OCI-LY1 (cell line): ENCODE measurements around the gene CFAP298.

Experiments used
- H2AFZ ChIP-seq: fragments of 200-600 bp; sonication (generic), shearing (Covaris generic); 2 replicates; pipeline ENCODE4 v1.6.0; 2014; ENCODE audit warnings: antibody characterized with exemption, mild to moderate bottlenecking, low read length
- H3F3A ChIP-seq: fragments of 200-600 bp; sonication (generic), shearing (Covaris generic); 2 replicates; pipeline ENCODE4 v1.6.0; 2014; ENCODE audit warnings: mild to moderate bottlenecking, antibody characterized with exemption, low read length, moderate library complexity; ENCODE audit not compliant: insufficient read depth
- H3K27ac ChIP-seq: fragments of 200-600 bp; sonication (generic); 2 replicates; pipeline ENCODE4 v1.5.1; 2014; ENCODE audit warnings: low read length, mixed run types, mild to moderate bottlenecking, low read depth; ENCODE audit not compliant: poor library complexity, severe bottlenecking
- H3K27me3 ChIP-seq: fragments of 200-600 bp; sonication (generic); 2 replicates; pipeline ENCODE4 v1.6.0; 2014; ENCODE audit warnings: antibody characterized with exemption, mild to moderate bottlenecking, low read length, moderate library complexity; ENCODE audit not compliant: insufficient read depth
- H3K36me3 ChIP-seq: fragments of 200-600 bp; sonication (generic); 2 replicates; pipeline ENCODE4 v1.6.1; 2014; ENCODE audit warnings: mild to moderate bottlenecking, antibody characterized with exemption, low read length, moderate library complexity, mixed read lengths; ENCODE audit not compliant: insufficient read depth
- H3K4me1 ChIP-seq: fragments of 200-600 bp; sonication (generic); 2 replicates; pipeline ENCODE4 v1.5.1; 2014; ENCODE audit warnings: mild to moderate bottlenecking, low read length, moderate library complexity; ENCODE audit not compliant: insufficient read depth, severe bottlenecking
- H3K4me2 ChIP-seq: fragments of 200-600 bp; sonication (generic), shearing (Covaris generic); 2 replicates; pipeline ENCODE4 v1.6.1; 2014; ENCODE audit warnings: low read length
- H3K4me3 ChIP-seq: fragments of 200-600 bp; sonication (generic); 2 replicates; pipeline ENCODE4 v1.5.1; 2014; ENCODE audit warnings: low read length, low read depth, mild to moderate bottlenecking, mixed read lengths; ENCODE audit not compliant: poor library complexity, severe bottlenecking
- H3K79me2 ChIP-seq: fragments of 200-600 bp; shearing (Covaris generic); 2 replicates; pipeline ENCODE4 v1.6.1; 2016; ENCODE audit warnings: mixed run types, low read length, mixed read lengths; ENCODE audit not compliant: insufficient read depth
- H3K9ac ChIP-seq: fragments of 200-600 bp; sonication (generic), shearing (Covaris generic); 2 replicates; pipeline ENCODE4 v1.6.1; 2014; ENCODE audit warnings: mild to moderate bottlenecking, low read length, mixed read lengths
- H3K9me2 ChIP-seq: fragments of 200-600 bp; sonication (generic), shearing (Covaris generic); 2 replicates; pipeline ENCODE4 v1.6.1; 2014; ENCODE audit warnings: low read depth, mild to moderate bottlenecking, low read length, mixed read lengths
- H3K9me3 ChIP-seq: fragments of 200-600 bp; shearing (Covaris generic); 2 replicates; pipeline ENCODE4 v1.6.1; 2014; ENCODE audit warnings: low read length, mixed read lengths
- H4K20me1 ChIP-seq: fragments of 200-600 bp; sonication (generic), shearing (Covaris generic); 2 replicates; pipeline ENCODE4 v1.6.0; 2016; ENCODE audit warnings: mild to moderate bottlenecking, low read length; ENCODE audit not compliant: insufficient read depth
- EZH2 ChIP-seq: fragments of 200-600 bp; sonication (generic), shearing (Covaris generic); IDR thresholded peaks from 2 replicates; pipeline ENCODE4 v1.8.0; 2017; ENCODE audit warnings: borderline replicate concordance, mixed run types, mild to moderate bottlenecking, antibody characterized with exemption, low read length, moderate library complexity, mixed read lengths
- TF ChIP-seq, protein P1 (sequence below): fragments of 200-600 bp; sonication (generic), shearing (Covaris generic); IDR thresholded peaks from 2 replicates; pipeline ENCODE4 v1.5.1; 2017; ENCODE audit warnings: mild to moderate bottlenecking, antibody characterized with exemption, low read length, moderate library complexity, mixed read lengths

Gene CFAP298

DNA sequence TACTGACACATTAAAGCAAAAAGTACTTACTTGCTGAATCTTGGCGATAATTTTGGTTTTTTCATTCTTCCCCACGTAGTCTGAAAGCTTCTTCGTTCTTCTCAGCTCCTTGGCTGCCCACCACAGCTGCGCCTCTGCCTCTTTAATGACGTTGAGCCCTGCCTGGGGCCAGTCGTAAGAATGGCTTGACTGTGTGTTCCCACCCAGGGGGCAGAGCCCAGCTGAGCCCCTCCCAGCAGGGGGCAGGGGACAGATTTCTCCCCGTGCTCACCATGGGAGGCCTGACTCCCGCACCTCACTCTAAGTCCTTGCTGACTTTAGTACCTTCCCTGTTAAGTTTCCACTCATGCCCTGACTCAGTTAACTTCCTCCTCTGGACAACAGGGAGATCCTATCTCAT lies 9.0 kb downstream of the CFAP298 start:
- peaks cover 82% of the 10 kb centered on the region for H3K36me3 ChIP-seq
- H4K20me1 ChIP-seq, result no peaks in the 10 kb centered on the region
- no peak overlapping the region for H3K4me2 ChIP-seq
- no peak overlapping the region for H3K9ac ChIP-seq
- H3K79me2 ChIP-seq, result no peaks in the 10 kb centered on the region
- H3K9me3 ChIP-seq, result no peaks in the 10 kb centered on the region
- H3K4me1 ChIP-seq, result peaks cover 8% of the 10 kb centered on the region
- no peaks in the 10 kb centered on the region for H3F3A ChIP-seq
- H2AFZ ChIP-seq, result no peak overlapping the region
- no peak overlapping the region for H3K4me3 ChIP-seq
- no peak overlapping the region for H3K27ac ChIP-seq
- TF ChIP-seq, protein P1, sequence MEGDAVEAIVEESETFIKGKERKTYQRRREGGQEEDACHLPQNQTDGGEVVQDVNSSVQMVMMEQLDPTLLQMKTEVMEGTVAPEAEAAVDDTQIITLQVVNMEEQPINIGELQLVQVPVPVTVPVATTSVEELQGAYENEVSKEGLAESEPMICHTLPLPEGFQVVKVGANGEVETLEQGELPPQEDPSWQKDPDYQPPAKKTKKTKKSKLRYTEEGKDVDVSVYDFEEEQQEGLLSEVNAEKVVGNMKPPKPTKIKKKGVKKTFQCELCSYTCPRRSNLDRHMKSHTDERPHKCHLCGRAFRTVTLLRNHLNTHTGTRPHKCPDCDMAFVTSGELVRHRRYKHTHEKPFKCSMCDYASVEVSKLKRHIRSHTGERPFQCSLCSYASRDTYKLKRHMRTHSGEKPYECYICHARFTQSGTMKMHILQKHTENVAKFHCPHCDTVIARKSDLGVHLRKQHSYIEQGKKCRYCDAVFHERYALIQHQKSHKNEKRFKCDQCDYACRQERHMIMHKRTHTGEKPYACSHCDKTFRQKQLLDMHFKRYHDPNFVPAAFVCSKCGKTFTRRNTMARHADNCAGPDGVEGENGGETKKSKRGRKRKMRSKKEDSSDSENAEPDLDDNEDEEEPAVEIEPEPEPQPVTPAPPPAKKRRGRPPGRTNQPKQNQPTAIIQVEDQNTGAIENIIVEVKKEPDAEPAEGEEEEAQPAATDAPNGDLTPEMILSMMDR, result no peak
- no peak for TF ChIP-seq EZH2
- no peaks in the 10 kb centered on the region for H3K9me2 ChIP-seq
- H3K27me3 ChIP-seq, result no peaks in the 10 kb centered on the region

DNA sequence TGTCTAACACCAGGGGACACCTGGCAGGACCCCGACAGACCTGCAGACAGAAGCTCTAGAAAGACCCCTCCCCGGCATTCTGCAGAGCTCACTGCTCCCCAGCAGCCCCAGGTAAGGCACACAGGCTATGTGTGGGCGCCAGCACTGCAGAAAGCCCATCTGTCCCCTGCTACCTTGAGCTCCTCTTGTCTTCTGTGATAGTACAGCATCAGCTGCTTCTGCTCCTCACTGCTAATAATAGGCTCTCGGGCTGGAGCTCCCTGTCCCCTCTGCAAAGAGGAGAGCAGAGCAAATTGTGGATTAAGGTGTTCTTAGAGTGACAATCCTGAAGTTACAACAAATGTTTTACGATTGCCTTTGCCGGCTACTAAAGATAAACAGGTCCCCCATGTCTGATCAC lies 10.1 kb downstream of the CFAP298 start:
- no peak for TF ChIP-seq EZH2
- TF ChIP-seq, protein P1, result no peak
- peaks cover 73% of the 10 kb centered on the region for H3K36me3 ChIP-seq

DNA sequence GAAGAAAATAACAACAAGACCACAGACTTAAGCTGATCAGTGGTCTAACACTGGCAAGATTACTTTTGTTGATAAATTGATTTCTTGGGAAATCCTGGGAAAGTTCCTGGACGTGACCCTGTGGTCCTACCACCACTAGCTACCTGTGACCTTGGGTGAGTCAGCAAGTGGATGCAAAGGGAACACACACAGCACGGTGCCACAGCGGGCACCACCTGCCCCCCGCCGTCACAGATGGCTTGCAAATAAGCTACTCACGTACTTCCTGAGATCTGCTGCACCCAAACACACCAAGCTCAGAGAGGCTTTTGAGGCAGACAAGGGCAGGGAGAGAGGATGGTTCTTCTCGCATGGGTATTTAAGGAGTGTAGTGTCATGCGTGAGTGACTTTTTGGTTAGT lies 12.7 kb downstream of the CFAP298 start:
- TF ChIP-seq, protein P1, result no peak
- no peak for TF ChIP-seq EZH2
- Histone ChIP-seq H3K4me3 (no peak overlapping the region), H4K20me1 (no peaks in the 10 kb centered on the region), H3K27ac (no peak overlapping the region), H3K4me2 (no peak overlapping the region), H3K36me3 (peaks cover 48% of the 10 kb centered on the region), H3K9ac (no peak overlapping the region), H3K9me2 (no peaks in the 10 kb centered on the region), H3K27me3 (no peaks in the 10 kb centered on the region), H3K79me2 (no peaks in the 10 kb centered on the region), H2AFZ (no peak overlapping the region), H3K9me3 (no peaks in the 10 kb centered on the region), H3K4me1 (peaks cover 8% of the 10 kb centered on the region), H3F3A (no peaks in the 10 kb centered on the region)

More for the DNA sequence above, 10.1 kb downstream of the CFAP298 start:
- no peaks in the 10 kb centered on the region for H4K20me1 ChIP-seq
- no peak overlapping the region for H3K27ac ChIP-seq
- H3K9me3 ChIP-seq, result no peaks in the 10 kb centered on the region
- H3K9ac ChIP-seq, result no peak overlapping the region
- no peaks in the 10 kb centered on the region for H3K79me2 ChIP-seq
- H3F3A ChIP-seq, result no peaks in the 10 kb centered on the region
- no peak overlapping the region for H3K4me3 ChIP-seq
- H3K4me2 ChIP-seq, result no peak overlapping the region
- no peaks in the 10 kb centered on the region for H3K9me2 ChIP-seq
- no peaks in the 10 kb centered on the region for H3K27me3 ChIP-seq
- no peak overlapping the region for H2AFZ ChIP-seq
- peaks cover 8% of the 10 kb centered on the region for H3K4me1 ChIP-seq
